ENCODE measurements around the gene SCAF8.
A peak's percentile ranks its signal among the peaks of the same experiment; 100 is the strongest.

SCAF8 gene

GRCh38 chr6:154757352-154758050 is 24.3 kb downstream of the SCAF8 start (continued):
- no peak for TF ChIP-seq ZBTB26 (tag by site-specific recombination; optimal IDR thresholded peaks at IDR 0.05)
- no peak for TF ChIP-seq INSM2 (tag by site-specific recombination; IDR thresholded peaks at IDR 0.05)
- no peak for TF ChIP-seq ZNF26 (tag by site-specific recombination; IDR thresholded peaks at IDR 0.05)
- TF ChIP-seq ZNF837 (tag by site-specific recombination; IDR thresholded peaks at IDR 0.05), result no peak
- no peak for TF ChIP-seq ZNF280D (tag by site-specific recombination; IDR thresholded peaks at IDR 0.05)
- TF ChIP-seq ZNF132 (tag by site-specific recombination; IDR thresholded peaks at IDR 0.05; ENCODE audit: borderline replicate concordance), result no peak
- TF ChIP-seq ZNF692 (tag by site-specific recombination; IDR thresholded peaks at IDR 0.05), result no peak
- no peak for TF ChIP-seq ZNF560 (tag by site-specific recombination; IDR thresholded peaks at IDR 0.05; ENCODE audit: borderline replicate concordance)
- peak; percentile 50; the same call in 1 of the 2 replicates for TF ChIP-seq ZNF600 (tag by site-specific recombination; IDR thresholded peaks at IDR 0.05)
- TF ChIP-seq ZNF404 (tag by site-specific recombination; IDR thresholded peaks at IDR 0.05), result no peak
- no peak for TF ChIP-seq ZNF202 (tag by site-specific recombination; IDR thresholded peaks at IDR 0.05; ENCODE audit: borderline replicate concordance)
- TF ChIP-seq ZNF362 (tag by site-specific recombination; IDR thresholded peaks at IDR 0.05), result peak; percentile 76
- TF ChIP-seq SETDB1 (IDR thresholded peaks at IDR 0.05; ENCODE audit: insufficient read length, low read length), result no peak
- TF ChIP-seq ZNF433 (tag by site-specific recombination; IDR thresholded peaks at IDR 0.05; ENCODE audit: low read depth), result no peak
- no peak for TF ChIP-seq ZBTB11 (tag by site-specific recombination; conservative IDR thresholded peaks at IDR 0.05; ENCODE audit: low read depth)
- no peak for TF ChIP-seq MZF1 (tag by site-specific recombination; IDR thresholded peaks at IDR 0.05; ENCODE audit: borderline replicate concordance)
- no peak for TF ChIP-seq ZNF513 (tag by site-specific recombination; IDR thresholded peaks at IDR 0.05)
- TF ChIP-seq TCF7L2 (IDR thresholded peaks at IDR 0.05; ENCODE audit: borderline replicate concordance, low read depth, low read length), result no peak
- TF ChIP-seq ZNF10 (tag by site-specific recombination; IDR thresholded peaks at IDR 0.05), result no peak
- no peak for TF ChIP-seq ZNF514 (tag by site-specific recombination; IDR thresholded peaks at IDR 0.05)
- TF ChIP-seq ZNF776 (tag by site-specific recombination; IDR thresholded peaks at IDR 0.05; ENCODE audit: borderline replicate concordance), result no peak
- TF ChIP-seq FEZF1 (tag by site-specific recombination; IDR thresholded peaks at IDR 0.05), result no peak
- TF ChIP-seq SALL2 (tag by site-specific recombination; IDR thresholded peaks at IDR 0.05; ENCODE audit: borderline replicate concordance), result no peak
- no peak for TF ChIP-seq ZNF146 (tag by site-specific recombination; IDR thresholded peaks at IDR 0.05)

All from HEK293 (cell line).